ENCODE results near the gene IL26. TPM values are rescaled to one million over a fixed set of nuclear protein-coding genes. Genes with fewer than 3 reads are reported as not detected.

The IL26 gene
- total and polyA plus RNA-seq, 2 donors (not counting 3 experiments of a cell fraction or from before 2014, with no cell fraction given) = not detected

DNA sequence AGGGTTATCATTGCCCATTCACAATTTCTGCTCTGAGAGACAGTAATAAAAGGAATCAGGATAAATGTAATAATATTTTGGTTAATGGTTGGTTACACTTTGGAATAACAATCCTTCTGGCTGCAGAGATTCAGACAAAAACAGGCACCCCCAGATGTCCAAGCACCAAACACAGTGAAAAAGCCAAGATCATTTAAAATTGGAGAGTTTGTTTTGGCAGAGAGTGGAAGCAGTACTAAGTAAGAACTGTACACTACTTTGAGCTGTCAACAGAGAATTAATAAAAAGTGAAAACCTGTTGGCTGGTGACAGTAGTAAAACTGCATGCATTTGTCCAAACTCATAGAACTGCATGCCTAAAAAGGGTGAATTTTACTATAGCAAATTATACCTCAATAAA is 43.4 kb upstream of the IL26 start:
- intact Hi-C loops (cut with micrococcal nuclease) = no loop called here
- dilution Hi-C loops (cut with MboI; ENCODE audit: extremely low pct_ligation_motif_present, low sequenced_read_pairs) = no loop called here
- Histone ChIP-seq H4K20me1 (replicated peaks; ENCODE audit: control insufficient read depth, extremely low read depth, insufficient read depth, low read length) (no peaks in the 10 kb centered on the region), H3K4me1 (ENCODE audit: control insufficient read depth, extremely low read depth, insufficient read depth, low read length) (no peaks in the 10 kb centered on the region), H3K27ac (ENCODE audit: insufficient read depth, low read depth, low read length) (no peak overlapping the region), H3K9ac (replicated peaks; ENCODE audit: extremely low read depth, insufficient read depth, low read length) (no peak overlapping the region), H2AFZ (ENCODE audit: low read depth, low read length) (no peak overlapping the region), H3K79me2 (ENCODE audit: control insufficient read depth, insufficient read depth, low read length) (no peaks in the 10 kb centered on the region), H3K9me3 (replicated peaks; ENCODE audit: control insufficient read depth, insufficient read depth, low read length) (no peaks in the 10 kb centered on the region), H3K4me3 (replicated peaks in 1 of 3; ENCODE audit: insufficient read depth in 1 of 3, low read depth in 1 of 3, low read length in 3 of 3) (no peak overlapping the region), H3K36me3 (ENCODE audit: control insufficient read depth in 2 of 2, extremely low read depth in 1 of 2, insufficient read depth in 2 of 2, low read length in 2 of 2) (no peaks in the 10 kb centered on the region), H3K27me3 (ENCODE audit: control insufficient read depth in 2 of 2, insufficient read depth in 2 of 2, low read length in 2 of 2) (peaks cover 5 to 6% of the 10 kb centered on the region in 2 experiments), H3K9me1 (replicated peaks; ENCODE audit: control insufficient read depth, extremely low read depth, insufficient read depth, low read length) (no peaks in the 10 kb centered on the region), H3K4me2 (ENCODE audit: insufficient read depth, low read length) (no peak overlapping the region)
- ChIA-PET POLR2A (no interaction called here), CTCF (no interaction called here)
- no peak for DNase-seq (ENCODE audit: low read depth, low spot score)
- BruUV-seq (replicated peaks) = no TSS peak
- no peak for FAIRE-seq
- no peak for TF ChIP-seq JUN (IDR thresholded peaks at IDR 0.05; ENCODE audit: borderline replicate concordance, insufficient read depth, insufficient read length, low read depth)
- TF ChIP-seq EZH2 (IDR thresholded peaks at IDR 0.05; ENCODE audit: borderline replicate concordance, low read depth, low read length, severe bottlenecking) = no peak
- TF ChIP-seq POLR2A (IDR thresholded peaks at IDR 0.05; ENCODE audit: low read depth, low read length) = no peak
- TF ChIP-seq FOS (IDR thresholded peaks at IDR 0.05; ENCODE audit: borderline replicate concordance, insufficient read depth, low read length) = no peak
- TF ChIP-seq, protein P1, sequence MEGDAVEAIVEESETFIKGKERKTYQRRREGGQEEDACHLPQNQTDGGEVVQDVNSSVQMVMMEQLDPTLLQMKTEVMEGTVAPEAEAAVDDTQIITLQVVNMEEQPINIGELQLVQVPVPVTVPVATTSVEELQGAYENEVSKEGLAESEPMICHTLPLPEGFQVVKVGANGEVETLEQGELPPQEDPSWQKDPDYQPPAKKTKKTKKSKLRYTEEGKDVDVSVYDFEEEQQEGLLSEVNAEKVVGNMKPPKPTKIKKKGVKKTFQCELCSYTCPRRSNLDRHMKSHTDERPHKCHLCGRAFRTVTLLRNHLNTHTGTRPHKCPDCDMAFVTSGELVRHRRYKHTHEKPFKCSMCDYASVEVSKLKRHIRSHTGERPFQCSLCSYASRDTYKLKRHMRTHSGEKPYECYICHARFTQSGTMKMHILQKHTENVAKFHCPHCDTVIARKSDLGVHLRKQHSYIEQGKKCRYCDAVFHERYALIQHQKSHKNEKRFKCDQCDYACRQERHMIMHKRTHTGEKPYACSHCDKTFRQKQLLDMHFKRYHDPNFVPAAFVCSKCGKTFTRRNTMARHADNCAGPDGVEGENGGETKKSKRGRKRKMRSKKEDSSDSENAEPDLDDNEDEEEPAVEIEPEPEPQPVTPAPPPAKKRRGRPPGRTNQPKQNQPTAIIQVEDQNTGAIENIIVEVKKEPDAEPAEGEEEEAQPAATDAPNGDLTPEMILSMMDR (IDR thresholded peaks at IDR 0.05; ENCODE audit: extremely low read depth in 1 of 2, insufficient read depth in 1 of 2, low read depth in 1 of 2, low read length in 2 of 2) = no peak
- TF ChIP-seq MYC (IDR thresholded peaks at IDR 0.05; ENCODE audit: low read depth, low read length) = no peak
- TF ChIP-seq, protein P2, sequence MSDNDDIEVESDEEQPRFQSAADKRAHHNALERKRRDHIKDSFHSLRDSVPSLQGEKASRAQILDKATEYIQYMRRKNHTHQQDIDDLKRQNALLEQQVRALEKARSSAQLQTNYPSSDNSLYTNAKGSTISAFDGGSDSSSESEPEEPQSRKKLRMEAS (IDR thresholded peaks at IDR 0.05; ENCODE audit: insufficient read depth, insufficient read length) = no peak
- TF ChIP-seq GATA2 (IDR thresholded peaks at IDR 0.05; ENCODE audit: insufficient read depth, insufficient read length, low read depth, low read length) = no peak
- TF ChIP-seq POLR2AphosphoS5 (IDR thresholded peaks at IDR 0.05; ENCODE audit: insufficient read depth, low read depth, low read length) = no peak
